ENCODE results near the gene LINS1.

Gene LINS1, protein sequence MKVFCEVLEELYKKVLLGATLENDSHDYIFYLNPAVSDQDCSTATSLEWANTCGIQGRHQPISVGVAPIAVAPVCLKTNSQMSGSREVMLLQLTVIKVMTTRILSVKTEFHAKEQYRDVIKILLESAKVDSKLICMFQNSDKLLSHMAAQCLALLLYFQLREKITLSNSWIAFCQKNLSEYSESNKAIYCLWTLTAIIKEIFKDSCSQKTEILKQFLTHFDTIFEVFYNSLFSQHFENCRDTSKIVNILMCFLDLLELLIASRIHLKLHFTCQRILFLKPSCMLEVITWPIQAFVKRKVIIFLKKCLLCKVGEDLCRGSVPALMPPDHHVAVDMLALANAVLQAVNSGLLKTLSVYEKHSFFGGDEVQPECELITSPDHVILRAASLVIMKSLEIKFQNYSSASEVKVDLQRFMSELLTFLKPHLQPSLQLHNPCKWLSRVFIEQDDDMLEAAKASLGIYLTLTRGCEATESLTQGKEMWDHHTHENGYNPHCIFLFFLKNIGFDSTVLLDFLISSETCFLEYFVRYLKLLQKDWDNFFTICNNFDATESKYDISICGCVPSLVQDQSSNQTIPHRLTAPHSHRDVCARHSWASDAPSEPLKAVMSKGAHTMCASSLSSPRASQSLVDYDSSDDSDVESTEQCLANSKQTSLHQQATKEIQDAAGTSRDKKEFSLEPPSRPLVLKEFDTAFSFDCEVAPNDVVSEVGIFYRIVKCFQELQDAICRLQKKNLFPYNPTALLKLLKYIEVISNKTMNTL

DNA sequence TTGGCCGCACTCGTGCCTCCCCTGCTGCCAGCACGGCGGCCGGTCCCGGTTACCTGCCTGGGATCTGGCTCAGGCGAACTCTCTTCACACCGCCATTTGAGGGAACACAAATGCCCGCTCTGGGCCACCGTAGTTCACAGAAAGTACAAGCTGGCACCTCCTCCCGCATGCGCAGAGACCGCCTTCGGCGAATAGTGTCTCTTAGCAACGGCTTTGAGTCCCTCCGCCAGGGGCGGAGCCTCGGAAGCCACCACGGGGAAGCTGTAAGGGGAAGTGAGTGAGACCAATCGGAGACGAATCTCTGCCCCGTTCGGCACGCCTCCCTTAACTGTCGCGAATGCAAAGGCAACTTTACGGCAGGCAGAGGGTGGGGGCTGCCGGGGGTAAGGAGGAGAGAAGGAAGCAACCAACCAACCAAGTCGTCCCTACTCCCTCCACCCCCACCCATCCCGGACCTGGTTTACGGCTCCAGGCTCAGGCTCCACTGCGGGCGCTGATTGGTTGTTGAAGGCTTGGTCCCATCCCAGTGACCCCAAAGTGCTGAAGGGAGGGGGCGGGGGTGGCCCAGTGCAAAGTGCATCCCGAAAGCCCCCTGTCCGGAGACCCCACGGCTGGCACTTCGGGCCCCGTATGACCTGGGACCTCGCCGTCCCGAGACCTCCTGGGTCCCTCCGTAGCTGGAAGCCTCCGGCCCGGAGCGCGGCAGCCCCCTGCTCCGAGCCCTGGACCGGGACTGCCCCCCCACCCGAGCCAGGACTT, at the start of gene LINS1, which contains the start of gene ASB7:
Gene LINS1, minus strand, starts transcription at position 121 of the 759 bp plus-strand sequence. CDS start 21,342 bp downstream, outside the sequence.
Gene ASB7, plus strand, starts transcription at position 526 of the 759 bp plus-strand sequence. CDS start 9,628 bp downstream, outside the sequence.
- DNase-seq = peak; percentile 100

DNA sequence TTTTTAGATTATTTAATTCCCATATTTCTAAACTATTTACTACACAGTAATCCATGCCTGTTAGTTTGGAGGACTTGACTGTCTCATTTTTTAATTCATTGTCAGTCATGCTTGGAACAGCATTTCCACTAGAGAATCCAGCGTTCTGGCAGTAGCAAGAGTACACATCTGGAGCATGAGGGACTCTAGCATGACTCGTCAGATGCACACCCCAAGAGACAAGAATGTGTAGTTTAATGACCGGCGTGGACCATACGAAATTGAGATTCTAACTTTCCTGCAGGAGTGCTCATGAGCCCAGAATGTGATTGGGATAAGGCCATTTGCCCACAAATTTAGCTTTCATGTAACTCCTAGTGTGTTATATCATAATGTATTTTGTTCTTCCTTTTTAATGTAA, 49.3 kb upstream of the LINS1 start:
- no peak for DNase-seq

DNA sequence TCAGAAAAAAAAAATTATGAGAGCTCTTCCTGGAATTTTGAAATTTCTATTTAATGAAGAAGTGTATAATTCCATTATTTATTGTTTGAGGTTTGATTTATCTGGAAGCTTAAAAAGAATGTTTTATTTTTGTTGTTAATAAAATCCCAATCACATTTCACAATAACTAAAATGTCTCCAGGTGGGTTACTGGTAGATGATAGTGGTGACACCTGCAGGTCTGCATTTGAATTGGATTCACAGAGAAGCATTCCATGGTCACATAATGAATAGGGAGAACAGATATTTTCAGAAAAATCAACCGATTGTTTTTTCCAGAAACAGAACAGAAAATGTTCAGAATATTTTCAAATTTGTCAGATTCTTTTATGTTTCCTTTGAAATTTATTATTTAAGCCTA, 48.7 kb upstream of the LINS1 start:
- DNase-seq = no peak

DNA sequence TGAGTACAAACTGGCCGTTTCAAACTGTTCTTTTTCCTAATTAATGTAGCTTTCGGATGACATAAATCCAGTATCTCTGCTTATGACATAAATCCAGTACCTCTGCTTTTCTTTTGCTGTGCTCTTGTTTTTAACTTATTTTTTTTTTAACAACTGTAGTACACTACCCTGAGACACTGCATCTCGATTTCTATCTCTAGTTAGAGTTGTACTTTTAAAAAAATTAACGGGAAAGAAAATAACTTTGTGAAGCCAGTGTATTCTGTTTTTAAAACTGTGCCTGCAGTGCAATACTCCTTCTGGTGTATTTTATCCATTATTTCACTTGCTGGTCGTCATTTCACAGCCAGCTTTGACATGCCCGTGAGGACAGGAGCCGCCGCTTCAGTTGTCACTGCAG, 47.0 kb upstream of the LINS1 start:
- DNase-seq = no peak

DNA sequence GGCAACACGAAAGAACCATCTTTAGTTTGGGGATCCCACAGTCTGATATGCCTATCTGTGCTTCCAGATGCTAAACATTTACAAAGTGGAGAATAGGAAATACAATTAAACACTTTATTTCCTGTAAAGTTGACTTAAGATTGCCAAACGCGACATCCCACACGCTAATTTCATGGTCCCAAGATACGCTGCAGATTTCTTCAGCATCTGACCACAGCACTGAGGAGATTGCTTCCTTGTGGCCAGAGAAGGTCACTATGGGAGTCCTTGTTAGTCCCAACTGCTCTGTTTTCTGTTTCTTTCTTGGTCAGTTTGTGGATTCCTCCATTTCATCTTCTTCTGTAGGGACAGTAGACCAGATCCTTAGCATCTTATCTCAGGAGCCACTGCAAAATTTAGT, 43.7 kb upstream of the LINS1 start:
- DNase-seq = no peak

DNA sequence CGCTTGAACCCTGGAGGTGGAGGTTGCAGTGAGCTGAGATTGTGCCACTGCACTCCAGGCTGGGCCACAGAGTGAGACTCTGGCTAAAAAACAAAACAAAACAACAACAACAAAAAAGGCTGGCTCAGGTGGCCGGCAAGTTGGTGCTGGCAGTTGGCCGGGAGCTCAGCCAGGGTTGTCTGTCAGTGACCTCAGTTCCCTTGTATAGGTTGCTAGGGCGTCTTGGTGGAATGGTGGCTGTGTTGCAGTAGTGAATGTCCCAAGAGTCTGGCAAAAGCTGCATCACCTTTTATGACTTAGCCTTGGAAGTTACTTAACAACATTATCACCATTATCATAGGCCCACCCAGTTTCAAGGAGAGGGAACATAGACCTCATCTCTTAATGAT, 41.0 kb upstream of the LINS1 start:
- DNase-seq = no peak

DNA sequence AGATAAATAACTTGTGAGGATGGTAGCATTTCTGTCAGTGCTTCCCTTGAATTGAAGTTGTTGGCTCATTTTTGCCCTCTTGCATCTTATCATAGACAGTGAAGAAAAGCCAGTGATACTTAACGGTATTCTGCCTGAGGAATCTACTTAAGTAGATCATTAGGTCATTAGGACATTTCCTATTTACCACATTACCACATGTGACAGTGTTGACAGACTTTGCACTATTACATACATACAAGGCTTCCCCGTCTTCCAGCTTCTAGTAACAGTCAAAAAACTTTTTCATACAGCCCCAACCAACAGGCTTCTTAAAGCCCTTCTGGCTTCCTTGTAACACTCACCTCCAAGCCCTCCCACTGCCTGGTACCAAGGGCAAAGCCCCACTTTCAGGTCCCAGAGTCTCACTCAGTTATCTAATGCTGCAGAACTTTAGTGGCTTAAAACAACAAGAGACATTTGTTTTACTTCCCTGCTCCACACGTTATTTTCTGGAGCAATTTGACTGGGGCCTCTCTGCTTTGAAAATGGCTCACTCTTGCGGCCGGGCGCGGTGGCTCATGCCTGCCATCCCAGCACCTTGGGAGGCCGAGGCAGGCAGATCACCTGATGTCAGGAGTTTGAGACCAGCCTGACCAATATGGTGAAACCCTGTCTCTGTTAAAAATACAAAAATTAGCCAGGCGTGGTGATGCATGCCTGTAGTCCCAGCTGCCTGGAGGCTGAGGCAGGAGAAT, 40.4 kb upstream of the LINS1 start:
- no peak for DNase-seq

DNA sequence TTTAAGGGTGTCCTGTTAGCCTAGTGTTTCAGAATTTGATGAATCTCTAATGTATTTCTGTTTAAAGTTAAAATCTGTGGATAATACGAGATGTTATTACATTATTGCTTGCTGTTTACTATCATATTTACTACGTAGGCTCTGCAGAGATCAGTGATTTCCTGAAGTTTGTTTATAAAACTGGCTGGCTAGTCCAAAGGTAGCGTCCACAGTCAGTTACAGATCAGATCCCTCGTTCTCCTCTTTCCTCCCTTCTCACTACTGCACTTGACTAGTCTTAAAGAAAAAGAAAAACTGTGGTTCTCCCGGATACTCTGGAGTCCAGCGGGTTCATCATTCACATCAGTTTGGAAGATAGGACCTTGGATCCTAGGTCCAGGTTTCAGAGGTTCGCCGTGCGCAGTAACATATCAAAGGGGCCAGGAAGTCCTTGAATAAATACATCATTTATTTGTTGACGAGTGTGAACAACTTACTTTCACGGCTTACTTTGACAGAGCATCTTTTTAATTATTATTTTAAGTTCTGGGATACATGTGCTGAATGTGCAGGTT, 36.3 kb upstream of the LINS1 start:
- no peak for DNase-seq

DNA sequence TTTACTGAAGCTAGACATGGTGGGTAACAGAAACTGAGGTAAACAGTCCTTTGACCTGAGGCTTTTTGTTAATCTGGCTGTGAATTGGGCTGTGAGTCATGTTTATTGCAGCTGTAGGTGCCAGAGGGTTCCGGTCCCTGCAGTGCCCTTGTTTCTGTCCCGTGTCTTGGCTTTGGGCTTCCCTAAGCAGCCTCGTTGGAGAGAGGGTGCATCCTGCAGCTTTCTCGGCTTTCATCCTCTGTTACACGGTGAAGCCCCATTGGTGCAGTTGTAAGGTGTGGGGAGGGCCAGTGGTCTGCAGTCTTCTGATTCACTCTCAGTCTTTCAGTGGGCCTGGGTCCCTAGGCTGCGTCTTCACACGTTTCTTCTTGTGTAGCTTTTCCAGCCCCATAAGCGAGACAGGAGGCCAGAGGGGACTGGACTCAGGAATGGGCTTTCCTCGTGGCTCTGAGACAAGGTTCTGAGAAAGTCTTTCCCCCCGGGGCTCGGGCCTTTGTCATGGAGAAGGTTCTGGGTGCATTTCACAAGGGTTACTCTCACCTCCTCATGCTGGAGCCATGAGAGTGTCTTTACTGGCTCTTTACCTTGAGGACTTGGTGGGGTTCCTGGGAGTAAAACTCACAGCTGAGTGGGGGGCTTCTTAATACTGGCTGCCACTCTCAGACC, 33.6 kb upstream of the LINS1 start:
- no peak for DNase-seq

DNA sequence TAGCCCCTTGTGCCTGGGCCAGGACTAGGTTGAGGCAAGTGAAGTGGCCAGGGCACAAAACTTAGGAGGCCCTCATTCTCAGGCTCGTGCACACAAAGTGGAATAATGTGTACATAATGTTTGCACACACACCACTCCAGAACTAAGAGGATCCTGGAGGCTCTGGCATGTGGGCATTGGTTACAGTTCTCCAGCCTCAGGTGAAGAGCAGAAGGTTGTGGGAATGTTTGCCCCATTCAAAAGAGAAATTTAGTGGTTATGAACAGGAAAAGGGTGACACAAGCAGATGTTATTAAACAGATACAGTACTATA, 31.7 kb upstream of the LINS1 start:
- DNase-seq = no peak

DNA sequence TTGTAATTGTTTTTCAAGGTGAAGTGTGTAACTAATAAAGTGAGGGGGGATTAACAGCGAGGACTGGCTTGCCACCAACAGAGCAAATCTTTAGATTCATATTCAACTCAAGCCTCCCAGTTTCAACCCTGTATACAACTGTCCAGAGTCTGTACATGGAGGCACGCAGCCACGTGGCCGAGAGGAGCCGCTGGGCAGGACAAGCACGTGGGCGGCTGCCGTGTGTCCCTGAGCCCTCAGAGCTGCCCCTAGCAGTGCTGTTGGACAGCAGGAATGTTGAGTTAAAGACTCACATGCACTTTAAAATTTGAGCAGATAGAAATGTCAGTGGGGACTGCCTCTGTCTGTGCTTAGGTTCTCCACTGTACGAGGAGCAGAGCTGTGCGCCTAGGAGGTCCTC, 29.8 kb upstream of the LINS1 start:
- no peak for DNase-seq

DNA sequence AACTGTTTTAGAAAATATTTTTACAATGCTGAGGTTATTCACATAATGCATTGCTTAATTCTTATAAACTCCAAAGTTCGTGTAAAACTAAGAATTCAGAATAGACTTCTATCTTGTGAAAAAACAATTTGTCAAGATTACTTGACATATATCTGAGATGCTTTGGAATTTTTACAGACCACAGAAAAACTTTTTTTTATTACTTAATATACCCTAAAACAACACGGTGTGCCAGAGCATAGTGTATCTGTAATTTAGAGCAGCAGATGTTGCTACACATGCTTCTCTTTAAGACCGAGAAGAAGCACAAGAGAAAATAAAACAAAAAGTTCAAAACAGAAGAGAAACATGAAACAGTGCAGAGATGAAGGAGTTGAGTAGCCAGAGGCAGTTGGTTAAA, 26.8 kb upstream of the LINS1 start:
- no peak for DNase-seq

DNA sequence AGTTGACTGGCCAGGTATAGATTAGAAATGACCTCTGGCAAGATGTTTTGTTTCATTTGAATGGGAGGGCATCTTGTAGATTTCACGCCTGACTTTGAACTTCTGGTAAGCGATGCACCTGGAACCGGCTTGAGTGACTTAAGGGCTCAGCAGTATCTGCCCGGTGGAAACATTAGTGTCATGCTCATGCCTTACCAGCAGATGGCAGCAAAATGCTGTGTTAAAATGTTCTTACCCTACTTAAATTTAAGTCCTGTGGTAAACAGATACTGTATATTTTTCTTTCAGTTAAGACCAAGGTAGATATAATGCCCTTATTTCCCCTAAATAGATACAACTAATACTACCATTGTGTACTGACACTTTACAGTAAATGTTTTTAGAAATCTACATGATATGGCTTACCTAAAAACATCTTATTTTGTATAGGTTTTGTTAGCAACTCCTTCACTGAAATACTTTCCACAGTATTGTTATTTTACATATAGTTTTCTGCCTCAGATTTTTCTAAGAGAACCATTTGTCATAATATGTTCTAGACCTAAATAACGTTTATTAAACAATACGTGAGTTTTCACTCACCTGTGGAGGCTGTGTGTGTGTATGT, 25.9 kb upstream of the LINS1 start:
- DNase-seq = peak; percentile 79

DNA sequence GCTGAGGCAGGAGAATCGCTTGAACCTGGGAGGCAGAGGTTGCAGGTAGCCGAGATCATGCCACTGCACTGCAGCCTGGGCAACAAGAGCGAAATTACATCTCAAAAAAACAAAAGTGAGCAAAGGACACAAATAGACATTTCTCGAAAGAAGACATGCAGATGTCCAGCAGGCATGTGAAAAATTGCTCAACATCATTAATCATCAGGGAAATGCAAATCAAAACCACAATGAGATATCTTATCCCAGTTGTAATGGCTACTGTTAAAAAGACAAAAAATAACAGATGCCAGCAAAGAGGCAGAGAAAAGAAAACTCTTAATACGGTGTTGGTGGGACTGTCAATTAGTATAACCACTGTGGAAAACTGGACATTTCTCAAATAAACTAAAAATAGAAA, 21.3 kb upstream of the LINS1 start:
- DNase-seq = no peak

DNA sequence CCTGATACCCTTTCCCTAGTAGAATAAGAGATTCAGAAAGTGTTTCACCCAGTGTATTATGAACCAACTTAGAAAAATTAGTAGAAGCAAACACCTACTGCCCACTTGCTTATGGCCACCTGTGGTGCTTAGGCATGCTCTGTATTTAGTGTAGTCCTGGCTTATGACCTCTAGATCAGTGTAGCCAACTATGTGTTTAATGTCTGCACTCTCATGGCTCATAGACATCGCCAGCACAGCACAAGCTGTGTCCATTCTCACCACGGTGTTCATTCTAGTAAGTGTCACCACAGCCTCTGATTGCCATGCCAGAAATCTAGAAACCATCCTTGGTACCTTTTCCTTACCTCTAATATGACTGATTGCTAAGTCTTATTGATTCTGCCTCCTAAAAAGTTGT, 14.7 kb upstream of the LINS1 start:
- DNase-seq = no peak

DNA sequence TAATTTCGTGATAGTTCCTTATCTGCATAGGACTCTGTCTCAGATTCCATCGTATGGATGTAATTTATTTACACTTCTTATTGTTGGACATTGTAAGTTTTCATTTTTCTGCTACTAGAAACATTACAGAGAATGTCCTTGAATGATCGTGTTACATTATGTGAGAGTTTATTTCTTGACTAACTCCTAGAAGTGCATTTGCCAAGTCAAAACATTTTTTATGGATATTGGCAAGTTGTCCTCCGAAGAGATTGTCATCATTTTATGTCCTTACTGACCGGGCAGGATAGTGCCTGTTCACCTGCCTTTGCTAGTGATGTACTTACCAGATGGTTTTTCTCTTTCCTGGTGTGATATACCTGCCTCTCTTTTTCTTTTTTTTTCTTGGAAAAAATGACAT, 13.8 kb upstream of the LINS1 start:
- DNase-seq = no peak

DNA sequence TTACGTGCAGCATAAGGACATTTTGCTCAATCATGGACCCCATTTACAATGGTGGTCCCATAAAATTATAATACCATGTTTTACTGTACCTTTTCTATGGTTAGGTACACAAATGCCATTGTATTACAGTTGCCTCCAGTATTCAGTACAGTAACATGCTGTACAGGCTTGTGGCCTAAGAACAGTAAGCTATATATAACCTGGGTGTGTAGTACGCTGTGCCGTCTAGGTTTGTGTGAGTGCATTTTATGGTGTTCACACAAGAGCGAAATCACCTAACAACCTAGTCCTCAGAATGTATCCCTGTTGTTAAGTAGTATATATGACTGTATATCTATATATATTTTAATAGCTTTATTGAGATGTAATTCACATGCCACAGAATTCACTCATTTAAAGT, 12.9 kb upstream of the LINS1 start:
- DNase-seq = no peak

DNA sequence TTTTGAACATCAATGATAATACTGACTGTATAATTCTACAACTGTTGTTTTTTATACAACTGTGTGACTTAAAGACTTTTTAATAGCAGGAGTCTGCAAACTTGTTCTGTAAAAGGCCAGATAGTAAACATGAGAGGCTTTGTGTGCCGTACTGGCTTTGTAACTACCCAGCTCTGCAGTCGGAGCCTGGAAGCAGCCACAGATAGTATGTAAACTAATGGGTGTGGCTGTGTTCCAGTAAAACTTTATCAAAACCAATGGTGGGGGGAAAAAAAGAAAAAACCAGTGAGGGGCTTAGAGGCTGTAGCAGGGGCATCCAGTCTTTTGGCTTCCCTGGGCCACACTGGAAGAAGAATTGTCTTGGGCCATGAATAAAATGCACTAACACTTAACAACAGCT, 12.4 kb upstream of the LINS1 start:
- DNase-seq = no peak

DNA sequence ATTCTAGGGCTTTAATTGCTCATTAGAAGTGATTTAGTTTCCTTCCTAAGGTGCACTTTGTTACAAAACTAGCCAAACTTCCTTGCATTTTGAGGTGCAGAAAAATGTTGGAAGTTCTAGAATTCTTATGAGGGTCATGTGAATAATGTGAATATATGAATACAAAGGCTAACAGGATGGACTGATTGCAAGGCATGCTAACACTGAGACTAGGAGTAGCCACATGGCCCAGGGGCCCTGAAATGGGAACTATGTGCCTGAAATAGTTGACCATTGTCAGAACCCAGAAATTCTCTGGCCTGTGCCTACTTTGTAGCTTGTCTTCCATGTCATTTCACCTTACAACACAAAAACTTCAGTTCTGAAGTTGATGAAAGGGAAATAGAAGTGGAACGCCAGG, 11.2 kb upstream of the LINS1 start:
- DNase-seq = no peak

DNA sequence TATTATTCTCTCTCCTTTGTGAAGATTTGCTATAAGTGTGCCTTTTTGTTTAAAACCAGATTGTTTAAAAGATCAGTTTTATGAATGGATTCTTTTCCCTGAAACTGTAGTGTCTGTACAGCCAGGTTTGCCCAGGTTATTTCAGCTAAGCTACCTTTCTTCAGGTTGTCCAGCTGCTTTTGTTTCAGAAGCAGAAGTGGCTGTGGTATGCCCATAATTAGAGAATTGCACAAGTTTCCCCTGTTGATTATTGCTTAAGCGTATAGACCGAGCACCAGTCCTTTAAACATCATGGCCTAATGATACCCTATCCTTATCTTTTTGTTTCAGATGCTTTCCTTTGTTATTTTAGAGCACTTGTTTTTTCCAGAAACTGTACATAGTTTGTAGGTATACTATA, 10.6 kb upstream of the LINS1 start:
- DNase-seq = no peak

DNA sequence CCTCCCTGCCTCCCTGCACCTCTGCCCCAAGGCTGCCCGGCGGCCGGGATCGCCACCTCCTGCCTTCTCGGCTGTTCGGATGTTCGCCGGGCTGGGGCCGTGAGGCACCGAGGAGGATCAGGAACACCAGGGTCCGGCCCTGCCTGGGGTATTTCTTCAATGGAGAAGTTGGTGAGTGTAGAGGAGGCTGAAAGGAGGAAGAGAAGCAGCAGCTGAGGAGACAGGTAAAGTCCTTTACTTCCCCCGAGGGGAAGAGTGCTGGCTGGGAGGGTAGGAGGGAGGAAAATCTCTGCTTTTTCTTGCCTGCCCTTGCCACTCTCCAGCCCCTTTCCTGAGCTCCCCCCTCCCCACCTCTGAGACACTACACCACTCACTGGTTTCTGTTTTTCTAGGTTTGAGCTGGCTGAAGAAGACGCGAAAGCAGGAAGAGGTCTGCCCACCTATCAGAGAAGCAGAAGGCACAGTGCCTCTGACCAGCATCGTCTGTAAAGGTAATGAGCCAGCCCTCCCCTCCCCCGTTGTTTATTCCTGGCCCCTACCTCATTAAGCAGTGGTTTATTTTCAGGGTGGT, 924 bp upstream of the LINS1 start:
- DNase-seq = peak; percentile 37

Data from NCI-H82 (cell line).